ENCODE results near the gene VPS4B. TPM values are rescaled to one million over a fixed set of nuclear protein-coding genes. Genes with fewer than 3 reads are reported as not detected.

Gene VPS4B
- 31.6 and 34.6 TPM in 2 replicates for total RNA-seq (2013; cell fraction: nucleolus; rRNA removed)
- total RNA-seq (2014; rRNA removed) (24.3 and 30.8 TPM in 2 replicates), total RNA-seq (2014; rRNA removed; fragmentation: Illumina TruSeq; extraction: Trizol) (36.4 and 37.6 TPM in 2 replicates), total RNA-seq (2021) (27.4 and 34.0 TPM in 2 replicates), polyA plus RNA-seq (2011; rRNA removed) (28.4 and 46.6 TPM in 2 replicates), polyA plus RNA-seq (2014; fragmentation: Illumina TruSeq; extraction: Trizol) (29.7 and 39.0 TPM in 2 replicates), polyA plus RNA-seq (2014; fragmentation: Nextera tagmentation; extraction: Ambion mirVana) (10 to 100 TPM; 25.7 to 29.9 TPM), polyA plus RNA-seq (2014; rRNA removed) (18.0 and 21.4 TPM in 2 replicates), polyA plus RNA-seq (2016; fragmentation: Nextera tagmentation; extraction: Ambion mirVana) (10 to 100 TPM; 31.3 to 34.2 TPM), polyA minus RNA-seq (2011; rRNA and poly(A)+ RNA removed) (16.0 and 27.8 TPM in 2 replicates), Bru-seq, nascent RNA (percentile 94 among the genes with signal in this experiment), BruChase-seq, experiment 1, labeled RNA remaining after a 6-hour chase (percentile 93 among the genes with signal in this experiment), BruChase-seq, experiment 2, labeled RNA remaining after a 2-hour chase (percentile 95 among the genes with signal in this experiment)
- 8.8 TPM for polyA plus RNA-seq (2011; ENCODE audit: low read depth)
- 13.2 and 16.8 TPM in 2 replicates for polyA plus RNA-seq (2011; cell fraction: cytosol; rRNA removed)
- 8.1 and 9.4 TPM in 2 replicates for polyA plus RNA-seq (2011; cell fraction: nucleus; rRNA removed)
- 15.0 and 20.3 TPM in 2 replicates for polyA plus RNA-seq (2012)
- polyA minus RNA-seq (2011; cell fraction: cytosol; rRNA and poly(A)+ RNA removed), result 24.2 and 26.2 TPM in 2 replicates
- 16.4 and 28.2 TPM in 2 replicates for polyA minus RNA-seq (2011; cell fraction: nucleus; rRNA and poly(A)+ RNA removed)
- long read RNA-seq, experiment 1, transcript VPS4B-201 (11 exons, 3,324 nt), result major isoform, 18 of 31 reads
- long read RNA-seq, experiment 1, partial matches to known transcripts, result 10 of 31 reads
- long read RNA-seq, experiment 1, other reads (novel, unspliced or antisense), result 2 of 31 reads
- long read RNA-seq, experiment 2, transcript VPS4B-201 (11 exons, 3,324 nt), result major isoform, 133 of 158 reads
- long read RNA-seq, experiment 2, partial matches to known transcripts, result 18 of 158 reads
- long read RNA-seq, experiment 2, other reads (novel, unspliced or antisense), result 7 of 158 reads

DNA sequence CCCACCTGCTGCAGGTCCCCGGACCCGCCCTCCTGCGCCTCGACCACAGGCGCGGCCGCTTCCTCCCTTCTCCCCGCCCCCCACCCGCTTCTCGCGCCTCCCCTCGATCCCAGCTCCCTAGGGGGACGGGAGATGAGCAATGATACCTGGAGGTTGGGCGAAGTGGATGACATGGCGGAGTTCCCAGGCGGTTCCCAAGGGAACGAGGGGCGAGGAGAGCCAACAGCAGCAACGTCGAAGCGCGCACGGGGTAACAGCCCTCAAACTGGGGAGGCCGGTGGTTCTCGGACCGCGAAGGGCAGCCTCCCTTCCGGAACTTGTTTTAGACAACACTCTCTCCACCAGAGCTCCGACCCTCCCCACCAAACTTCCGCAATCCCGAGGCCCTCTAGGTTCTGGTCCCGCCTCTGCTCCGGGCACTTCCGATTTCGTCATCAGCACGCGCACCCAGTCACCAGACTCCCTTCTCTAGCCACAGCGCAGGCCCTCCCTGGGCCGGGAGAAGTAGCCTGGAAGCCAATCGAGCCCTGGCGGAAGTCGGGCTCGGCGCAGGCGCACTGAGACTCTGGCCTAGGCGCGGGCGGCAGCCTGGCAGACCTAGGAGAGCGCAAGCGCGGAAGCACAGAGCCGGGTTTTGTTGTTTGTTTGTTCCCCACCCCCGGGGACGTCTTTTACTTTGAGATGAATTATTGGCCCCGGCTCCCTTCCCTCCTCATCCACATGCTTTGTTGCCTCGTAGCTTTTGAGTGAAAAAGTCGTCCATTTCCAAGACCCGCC is at the start of gene VPS4B:
VPS4B (minus strand) TSS at position 390 of the 777 bp plus-strand sequence; CDS start at position 173, 217 bp downstream.
- FAIRE-seq (peak; percentile 98), DNase-seq (ENCODE audit: low read depth, low spot score) (peak; percentile 98), ATAC-seq (peak; percentile 97)
- in situ Hi-C loops (cut with MboI) (loop anchor here (10.0 kb wide), 1 partner anchor 707 kb away; the partner anchor contains the start of gene PHLPP1), intact Hi-C loops (cut with micrococcal nuclease; ENCODE audit: unreplicated experiment) (loop anchor here (1.0 to 10.0 kb wide), 4 partner anchors 55 to 897 kb away; partner anchors contain the start of genes KDSR and ZCCHC2)
- no TSS peak for BruUV-seq (replicated peaks)
- H3K9ac ChIP-seq (ENCODE audit: control insufficient read depth, insufficient read depth, low read length), result peak within 1 kb of the TSS; percentile 96
- H2AFZ ChIP-seq (ENCODE audit: control insufficient read depth, low read depth, low read length), result peak within 1 kb of the TSS; percentile 81
- H3K27ac ChIP-seq (ENCODE audit: control insufficient read depth, insufficient read depth), result peak within 1 kb of the TSS; percentile 94
- ChIA-PET RAD21 (ENCODE audit: unreplicated experiment) (interaction anchor here (1.0 to 1.2 kb wide), 3 partner anchors 17 to 100 kb away, joined by 3 to 7 read pairs (median 5); no protein-coding TSS in a partner anchor), POLR2A (interaction anchor here (0.5 to 3.1 kb wide), 7 partner anchors 15 to 556 kb away, joined by 3 to 10 read pairs (median 3); no protein-coding TSS in a partner anchor), SMC1A (ENCODE audit: uncharacterized antibody, unreplicated experiment) (interaction anchor here (0.6 to 1.7 kb wide), 7 partner anchors 9 to 688 kb away, joined by 3 to 4 read pairs (median 3); no protein-coding TSS in a partner anchor), CTCF (interaction anchor here (0.6 to 1.2 kb wide), 4 partner anchors 10 to 439 kb away, joined by 3 to 4 read pairs (median 3); no protein-coding TSS in a partner anchor)
- H4K20me1 ChIP-seq (ENCODE audit: control insufficient read depth, insufficient read depth), result no peaks in the 10 kb centered on the region
- peaks cover 45% of the 10 kb centered on the region for H3K79me2 ChIP-seq (ENCODE audit: control insufficient read depth, insufficient read depth, low read length)
- WGBS (ENCODE audit: insufficient coverage, insufficient replicate concordance, low lambda C conversion rate, missing lambda C conversion rate), result 1% methylated on average over 57 of the region's 58 CpGs
- no peaks in the 10 kb centered on the region for H3K4me1 ChIP-seq (ENCODE audit: control insufficient read depth, insufficient read depth, low read length)
- H3K4me2 ChIP-seq (ENCODE audit: control insufficient read depth, insufficient read depth), result peak within 1 kb of the TSS; percentile 99
- H3K27me3 ChIP-seq (replicated peaks in 1 of 2; ENCODE audit: control insufficient read depth in 2 of 2, insufficient read depth in 2 of 2, low read length in 1 of 2), result no peaks in the 10 kb centered on the region
- H3K36me3 ChIP-seq (ENCODE audit: control insufficient read depth in 2 of 2, insufficient read depth in 2 of 2, low read length in 1 of 2), result peaks cover 0 to 1% of the 10 kb centered on the region in 2 experiments; a peak in 1 of 4 replicates
- no peaks in the 10 kb centered on the region for H3K9me3 ChIP-seq (replicated peaks; ENCODE audit: control insufficient read depth, insufficient read depth, low read length)
- H3K4me3 ChIP-seq, result peak within 1 kb of the TSS; percentile 90
- TF ChIP-seq MAX (IDR thresholded peaks at IDR 0.05; ENCODE audit: low read depth, low read length) (0 out of 2 replicates have a peak, but pooled peaks have one; percentile 41), SUZ12 (IDR thresholded peaks at IDR 0.05; ENCODE audit: unreplicated experiment) (no peak), ZNF24 (IDR thresholded peaks at IDR 0.05) (no peak), RUNX3 (IDR thresholded peaks at IDR 0.05; ENCODE audit: low read length) (peak; percentile 74), NBN (IDR thresholded peaks at IDR 0.05) (peak; percentile 89), SMAD1 (IDR thresholded peaks at IDR 0.05; ENCODE audit: low read depth, partially characterized antibody) (peak; percentile 13), EED (IDR thresholded peaks at IDR 0.05; ENCODE audit: low read depth) (peak; percentile 71), ASH2L (IDR thresholded peaks at IDR 0.05; ENCODE audit: borderline replicate concordance, low read depth) (peak; percentile 32; the same call in 1 of the 2 replicates), RELA (IDR thresholded peaks at IDR 0.05; ENCODE audit: borderline replicate concordance, partially characterized antibody) (peak; percentile 62), NFYA (IDR thresholded peaks at IDR 0.05; ENCODE audit: borderline replicate concordance, low read depth, low read length) (peak; percentile 9; the same call in 1 of the 2 replicates), MTA2 (IDR thresholded peaks at IDR 0.05; ENCODE audit: low read depth) (no peak), SIX5 (IDR thresholded peaks at IDR 0.05; ENCODE audit: low read depth, low read length, severe bottlenecking) (peak; percentile 81), JUNB (IDR thresholded peaks at IDR 0.05) (no peak), STAT1 (conservative IDR thresholded peaks at IDR 0.05) (no peak), CREM (IDR thresholded peaks at IDR 0.05; ENCODE audit: low read depth) (peak; percentile 99), YBX1 (IDR thresholded peaks at IDR 0.05) (no peak), MEF2A (IDR thresholded peaks at IDR 0.05; ENCODE audit: insufficient read depth, low read depth, low read length) (peak; percentile 41; the same call in 1 of the 2 replicates), TAF1 (IDR thresholded peaks at IDR 0.05; ENCODE audit: borderline replicate concordance, low read depth, low read length) (peak; percentile 56; the same call in 1 of the 2 replicates)
- TF ChIP-seq, protein P1, sequence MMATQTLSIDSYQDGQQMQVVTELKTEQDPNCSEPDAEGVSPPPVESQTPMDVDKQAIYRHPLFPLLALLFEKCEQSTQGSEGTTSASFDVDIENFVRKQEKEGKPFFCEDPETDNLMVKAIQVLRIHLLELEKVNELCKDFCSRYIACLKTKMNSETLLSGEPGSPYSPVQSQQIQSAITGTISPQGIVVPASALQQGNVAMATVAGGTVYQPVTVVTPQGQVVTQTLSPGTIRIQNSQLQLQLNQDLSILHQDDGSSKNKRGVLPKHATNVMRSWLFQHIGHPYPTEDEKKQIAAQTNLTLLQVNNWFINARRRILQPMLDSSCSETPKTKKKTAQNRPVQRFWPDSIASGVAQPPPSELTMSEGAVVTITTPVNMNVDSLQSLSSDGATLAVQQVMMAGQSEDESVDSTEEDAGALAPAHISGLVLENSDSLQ (IDR thresholded peaks at IDR 0.05), result no peak

Data from GM12878 (cell line).